SK-N-DZ (cell line): Measurements from ENCODE around the gene ABLIM2. TPM values are rescaled to one million over a fixed set of nuclear protein-coding genes. Genes with fewer than 3 reads are reported as not detected.

Source experiments
- DNase-seq: peaks from one replicate; pipeline ENCODE4 v3.0.0-alpha.2; 2015; ENCODE audit warnings: low spot score
- polyA plus RNA-seq, 2 experiments: library from polyadenylated mRNA; depleted of rRNA; stranded (reverse); fragments of >200 nt; gene quantifications; 2 replicates each; pipeline ENCODE4 v1.2.3, GENCODE V29; 2014

The ABLIM2 gene
- polyA plus RNA-seq (2014; cell fraction: cytosol; rRNA removed): 0.16 and 0.37 TPM in 2 replicates
- 0.08 TPM in 1 of 2 replicates, not detected in the other for polyA plus RNA-seq (2014; cell fraction: nucleus; rRNA removed)

DNA sequence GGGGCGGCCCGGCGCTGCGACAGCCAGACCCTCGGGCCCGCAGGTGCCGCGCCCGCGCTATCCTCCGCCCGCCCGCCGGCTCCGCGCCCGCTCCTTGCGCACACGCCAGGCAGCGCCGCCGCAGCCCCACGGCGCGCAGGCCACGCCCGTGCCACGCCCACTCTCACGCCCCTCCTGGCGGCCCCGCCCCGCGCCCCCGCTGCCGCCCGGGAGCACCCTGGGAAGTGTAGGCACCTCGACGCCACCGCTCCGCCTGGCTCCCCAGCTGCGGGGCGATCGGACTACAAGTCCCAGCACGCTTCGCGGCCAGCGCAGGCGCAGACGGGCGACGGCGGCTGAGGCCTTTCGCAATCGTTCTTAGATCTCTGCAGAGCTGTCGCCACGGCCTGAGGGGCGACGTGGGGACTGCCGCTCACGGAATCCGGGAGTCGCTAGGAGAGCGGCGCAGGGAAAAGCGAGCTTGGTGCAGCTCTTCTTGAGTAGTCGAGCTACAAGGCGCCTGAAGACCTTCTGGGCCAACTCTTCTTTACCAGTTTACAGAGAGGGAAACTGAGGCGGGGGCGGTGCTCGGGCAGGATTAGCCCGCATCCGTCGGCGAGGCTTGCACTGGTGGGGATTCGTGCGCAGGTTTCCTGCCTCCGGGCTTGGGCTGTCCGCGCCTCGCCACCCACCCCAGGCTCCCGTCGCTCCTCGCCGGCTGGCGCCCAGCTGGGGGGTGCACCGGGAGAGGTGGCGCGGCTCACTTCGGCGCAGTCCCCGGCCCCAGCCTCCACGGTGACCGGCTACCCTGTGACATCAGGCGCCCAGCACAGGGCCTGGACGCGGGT lies at the start of gene ABLIM2:
ABLIM2 (minus strand) TSS at position 104 of the 827 bp plus-strand sequence. CDS start 124 bp downstream, outside the sequence.
- peak; percentile 95 for DNase-seq

DNA sequence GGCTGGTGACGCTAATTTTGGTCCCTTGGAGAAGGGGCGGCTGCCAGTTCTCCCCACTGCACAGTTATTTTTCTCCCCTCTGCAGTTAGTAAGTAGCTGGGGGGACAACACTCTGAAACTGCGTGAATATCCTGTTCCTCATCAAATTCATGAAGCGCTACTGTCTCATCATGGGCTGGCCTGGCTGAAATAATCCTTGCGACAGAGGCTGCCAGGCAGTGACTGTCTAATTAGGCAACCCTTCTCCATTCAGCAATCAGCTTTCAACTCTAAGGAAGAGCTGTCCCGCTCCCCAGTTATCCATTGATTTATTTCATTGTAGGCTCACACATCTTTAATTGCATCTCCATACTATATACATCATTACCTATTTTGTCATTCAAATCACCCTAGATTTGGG lies 48.7 kb upstream of the ABLIM2 start:
- DNase-seq: no peak

DNA sequence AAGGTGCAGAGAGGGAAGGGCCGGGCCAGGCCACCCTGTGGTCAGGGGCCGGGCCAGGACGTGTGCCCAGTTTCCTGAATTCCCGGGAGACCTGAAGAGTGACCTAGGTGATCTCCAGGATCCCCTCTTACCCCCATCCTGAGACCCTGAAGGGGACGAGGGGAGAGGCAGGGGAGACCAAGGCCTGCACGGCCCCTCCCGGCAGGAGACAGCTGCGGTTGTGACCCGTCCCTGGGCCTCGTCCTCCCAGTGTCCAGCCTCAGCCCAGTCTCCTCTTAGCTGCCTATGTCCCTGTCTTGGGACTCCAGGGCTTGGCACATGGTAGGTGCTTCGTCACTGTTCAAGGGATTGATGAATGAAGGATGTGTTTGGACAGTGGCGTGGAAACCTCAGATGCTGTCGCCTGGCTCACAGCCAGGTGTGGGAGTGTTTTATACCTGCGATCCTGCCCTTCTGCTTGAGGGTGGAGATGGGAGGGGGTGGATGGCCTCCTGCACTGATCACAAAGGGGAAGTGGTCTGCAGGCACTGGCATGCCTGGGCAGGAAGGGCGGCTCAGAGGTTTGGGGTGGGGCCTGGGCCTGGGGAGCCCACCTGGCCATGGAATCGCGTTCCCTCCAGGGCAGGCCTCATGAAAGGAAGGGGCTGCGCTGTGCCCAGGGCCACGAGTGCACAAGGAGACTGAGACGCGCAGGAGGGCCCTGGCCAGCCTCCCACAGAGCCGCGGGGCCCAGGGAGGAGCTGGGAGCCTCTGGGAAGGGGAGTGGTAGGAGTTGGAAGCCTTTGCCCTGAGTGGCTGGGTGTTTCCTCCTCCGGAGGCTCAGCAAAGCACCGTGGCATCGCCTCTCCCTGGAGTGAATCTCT lies 47.4 kb upstream of the ABLIM2 start:
- DNase-seq: no peak

DNA sequence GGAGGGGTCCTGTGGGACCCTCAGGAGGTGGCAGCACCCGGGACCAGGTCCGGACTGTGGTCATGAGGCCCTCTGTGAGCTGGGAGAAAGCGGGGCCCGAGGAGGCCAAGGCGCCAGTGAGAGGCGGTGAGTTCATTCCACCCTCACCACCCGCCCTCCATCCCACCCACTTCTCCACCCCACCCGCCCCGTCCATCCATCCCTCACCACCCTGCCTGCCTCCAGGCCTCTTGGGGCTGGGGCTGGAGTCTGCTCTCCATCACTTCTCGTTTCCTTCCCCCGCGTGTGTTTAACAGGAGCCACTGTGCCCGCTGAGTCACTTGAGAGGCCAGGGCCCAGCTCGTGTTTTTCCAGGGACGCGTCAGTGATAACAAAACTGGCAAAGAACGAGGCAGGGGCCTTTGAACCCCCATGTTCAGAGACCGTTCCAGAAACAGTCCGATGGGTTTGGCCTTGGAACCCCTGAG lies 46.7 kb upstream of the ABLIM2 start:
- DNase-seq: no peak

DNA sequence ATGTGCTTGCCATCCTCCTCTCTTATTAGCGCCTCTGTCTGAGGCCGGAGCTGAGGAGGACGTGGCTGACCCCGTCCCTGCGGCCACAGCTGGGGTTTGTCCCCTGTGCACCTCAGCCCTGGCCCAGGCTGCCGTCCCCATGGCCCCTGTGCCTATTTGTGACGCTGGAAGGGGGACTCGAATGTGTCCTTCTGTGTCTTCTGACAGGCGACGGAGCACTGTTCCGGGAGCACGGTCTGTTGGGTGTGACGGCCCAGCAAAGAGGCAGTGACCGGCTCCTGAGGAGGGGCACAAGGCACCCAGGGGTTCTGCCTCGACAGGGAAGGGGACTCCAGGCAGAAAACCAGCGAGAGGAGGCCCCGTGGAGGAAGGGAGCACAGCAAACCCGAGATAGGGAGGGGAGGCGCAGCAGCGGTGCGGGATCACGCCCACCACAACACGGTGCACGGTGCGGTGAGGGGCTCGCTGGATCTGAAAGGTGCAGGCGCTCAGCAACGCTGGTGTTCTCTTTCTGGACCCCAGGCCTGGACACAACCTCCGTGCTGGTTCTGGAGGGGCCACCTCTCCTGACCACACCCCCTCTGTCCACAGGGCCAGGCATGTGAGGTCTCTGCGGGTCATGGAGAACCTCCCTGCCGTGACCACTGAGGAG lies 46.1 kb upstream of the ABLIM2 start:
- DNase-seq: no peak

DNA sequence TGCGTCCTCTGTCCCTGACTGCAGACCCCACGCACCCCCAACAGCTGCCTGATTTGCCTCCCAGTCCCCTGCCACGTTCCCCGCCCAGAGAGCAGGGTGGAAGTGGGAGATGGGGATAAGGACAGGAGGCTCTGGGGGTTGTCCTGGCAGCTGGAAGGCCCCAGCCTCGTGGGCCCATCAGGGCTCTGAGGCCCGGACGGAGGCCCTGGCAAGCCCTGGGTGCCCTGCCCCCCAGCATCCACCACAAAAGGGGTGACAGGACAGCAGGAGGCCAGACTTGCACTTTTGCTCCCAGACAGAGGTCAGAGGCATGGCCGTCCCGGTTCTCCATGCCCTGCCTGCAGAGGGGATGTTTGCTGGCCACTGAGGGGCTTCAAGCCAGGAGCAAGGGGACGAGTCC lies 45.2 kb upstream of the ABLIM2 start:
- DNase-seq: no peak

DNA sequence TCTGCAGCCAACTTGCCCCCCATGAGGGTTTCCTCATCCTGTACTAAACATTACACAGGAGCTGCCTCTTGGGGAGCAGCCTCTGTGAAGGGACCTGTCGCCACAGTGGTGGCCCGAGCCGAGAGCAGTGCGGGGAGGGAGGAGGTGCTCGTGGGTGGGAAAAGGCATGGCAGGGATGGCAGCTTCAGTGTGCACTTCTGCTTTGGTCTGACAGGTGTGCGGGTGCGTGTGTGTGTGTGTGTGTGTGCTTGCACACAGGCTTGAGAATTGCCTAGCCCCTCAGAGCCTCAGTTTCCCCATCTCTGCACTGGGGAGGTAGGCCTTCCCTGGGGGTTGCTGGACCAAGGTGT lies 44.4 kb upstream of the ABLIM2 start:
- no peak for DNase-seq

DNA sequence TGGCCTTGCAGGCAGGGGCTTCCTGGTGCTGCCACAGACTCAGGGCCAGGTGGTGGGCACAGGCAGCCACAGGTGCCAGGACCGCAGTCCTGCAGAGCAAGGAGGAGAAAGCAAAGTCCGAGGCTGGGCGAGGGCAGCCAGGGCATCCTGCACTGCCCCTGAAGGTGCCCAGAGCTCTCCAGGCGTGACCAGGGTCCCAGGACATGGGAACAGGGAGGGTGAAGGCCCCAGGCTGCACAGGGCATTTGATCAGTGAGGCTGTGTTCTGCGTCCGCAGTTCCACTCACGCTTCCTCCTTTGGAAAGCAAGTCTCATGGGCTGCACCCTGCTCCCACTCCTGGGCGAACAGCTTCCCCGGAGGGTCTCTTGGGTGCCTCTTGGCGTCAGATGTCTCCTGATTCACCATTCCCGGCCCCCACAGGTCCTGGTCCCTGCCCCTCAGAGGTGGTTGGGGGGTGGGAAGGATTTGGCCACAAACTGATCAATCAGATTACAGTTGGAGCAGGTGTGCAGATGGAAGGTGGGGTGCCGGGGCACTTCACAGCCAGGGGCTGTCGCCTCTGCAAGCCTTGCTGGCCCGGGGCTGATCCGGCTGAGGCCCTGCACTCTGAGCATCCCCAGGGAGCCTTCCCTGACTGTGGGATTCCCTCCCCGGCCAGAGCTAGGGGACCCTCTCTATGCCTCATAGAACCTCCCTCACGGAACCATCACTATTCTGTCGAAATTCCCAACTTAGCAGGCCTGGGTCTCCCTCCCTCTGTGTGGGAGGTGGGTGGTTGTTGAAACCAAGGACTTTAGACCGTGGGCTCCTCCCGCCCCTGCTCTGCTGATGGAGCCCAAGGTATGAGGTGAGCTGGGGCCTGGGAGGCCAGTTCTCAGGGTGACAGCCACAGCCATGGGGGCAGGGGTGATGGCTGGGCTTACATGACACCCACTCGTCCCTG lies 43.8 kb upstream of the ABLIM2 start:
- no peak for DNase-seq

DNA sequence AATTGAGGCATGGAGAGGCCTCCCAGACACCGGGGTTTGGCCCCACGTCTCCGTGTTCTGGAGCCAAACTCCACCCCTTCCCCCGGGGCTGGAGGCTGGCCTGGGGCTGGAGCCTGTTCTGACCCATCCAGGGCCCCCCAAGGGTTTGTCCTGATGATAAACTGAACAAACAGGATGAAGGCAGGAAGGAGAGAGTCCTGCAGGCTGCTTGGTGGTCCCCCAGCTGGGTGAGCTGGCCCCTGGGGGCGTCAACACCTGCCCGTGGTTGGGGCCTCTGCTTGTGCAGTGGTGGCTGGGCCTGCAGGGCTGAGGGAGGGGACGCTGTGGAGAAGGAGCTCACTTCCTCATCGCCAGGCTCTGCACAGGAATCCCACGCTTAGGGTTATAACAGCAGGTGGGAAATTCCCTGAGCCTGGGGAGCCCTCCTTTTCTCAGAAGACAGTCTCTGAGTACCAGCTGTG lies 42.7 kb upstream of the ABLIM2 start:
- DNase-seq: no peak

DNA sequence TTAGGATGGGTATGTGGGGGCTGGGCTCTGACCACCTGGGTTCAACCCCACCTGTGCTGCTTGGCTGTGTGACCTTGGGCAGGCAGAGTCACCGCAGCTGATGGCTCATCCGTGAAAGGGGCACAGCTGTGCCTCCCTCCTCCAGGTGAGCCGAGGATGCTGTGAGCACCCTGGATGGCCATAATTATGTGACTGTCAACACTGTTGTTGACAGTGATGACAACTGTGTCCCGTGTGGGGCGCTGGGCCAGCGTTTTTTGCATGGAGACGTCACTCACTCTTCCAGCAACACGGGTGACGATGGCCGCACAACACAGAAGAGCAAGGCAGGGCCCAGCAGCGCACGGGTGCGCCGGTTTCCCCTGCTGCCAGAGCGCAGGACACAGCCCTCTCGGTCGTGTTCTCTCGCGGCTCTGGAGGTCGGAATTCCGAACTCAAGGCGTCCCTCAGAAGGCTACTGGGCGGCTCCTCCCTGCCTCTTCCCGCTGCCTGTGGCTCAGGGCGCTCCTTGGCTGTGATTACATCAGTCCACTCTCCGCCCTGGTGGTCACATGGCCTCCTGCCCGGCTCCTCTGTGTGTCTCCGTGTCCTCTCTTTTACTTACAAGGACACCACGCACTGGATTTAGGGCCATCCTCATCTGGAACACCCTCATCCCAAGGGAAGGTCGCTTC lies 41.8 kb upstream of the ABLIM2 start:
- DNase-seq: no peak

DNA sequence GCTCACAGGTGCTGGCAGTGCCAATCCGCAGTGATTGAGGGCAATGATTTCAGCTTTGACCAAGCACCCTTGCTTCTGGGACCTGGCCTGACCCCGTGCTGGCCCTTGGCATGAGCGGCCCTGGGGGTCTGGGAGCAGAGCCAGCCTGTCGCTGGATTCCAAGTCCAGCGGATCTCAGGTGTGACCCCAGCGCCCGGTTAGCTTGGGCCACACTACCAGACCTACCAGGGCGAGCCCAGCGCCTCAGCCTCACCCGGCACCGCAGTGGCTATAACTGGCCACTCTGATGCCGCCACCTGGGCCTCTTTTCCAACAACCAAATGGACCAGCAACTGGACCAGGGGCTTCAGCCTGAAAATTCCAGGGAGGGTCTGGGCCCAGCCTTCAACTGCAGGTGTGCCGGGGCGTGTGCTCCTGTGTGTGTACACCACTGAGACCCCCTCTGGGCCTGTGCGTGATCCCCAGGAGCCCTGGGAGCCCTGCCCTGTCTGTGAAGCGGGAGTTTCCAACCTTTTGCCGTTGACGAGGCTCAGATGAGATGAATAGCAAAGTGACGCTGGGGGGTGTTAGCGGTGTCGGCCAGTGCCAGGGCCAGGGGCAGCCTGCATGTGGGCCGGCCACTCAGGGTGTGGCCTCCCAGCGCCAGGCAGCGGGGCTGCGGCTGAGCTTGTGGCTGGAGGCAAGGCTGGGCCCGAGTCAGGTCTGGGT lies 41.1 kb upstream of the ABLIM2 start:
- DNase-seq: no peak

DNA sequence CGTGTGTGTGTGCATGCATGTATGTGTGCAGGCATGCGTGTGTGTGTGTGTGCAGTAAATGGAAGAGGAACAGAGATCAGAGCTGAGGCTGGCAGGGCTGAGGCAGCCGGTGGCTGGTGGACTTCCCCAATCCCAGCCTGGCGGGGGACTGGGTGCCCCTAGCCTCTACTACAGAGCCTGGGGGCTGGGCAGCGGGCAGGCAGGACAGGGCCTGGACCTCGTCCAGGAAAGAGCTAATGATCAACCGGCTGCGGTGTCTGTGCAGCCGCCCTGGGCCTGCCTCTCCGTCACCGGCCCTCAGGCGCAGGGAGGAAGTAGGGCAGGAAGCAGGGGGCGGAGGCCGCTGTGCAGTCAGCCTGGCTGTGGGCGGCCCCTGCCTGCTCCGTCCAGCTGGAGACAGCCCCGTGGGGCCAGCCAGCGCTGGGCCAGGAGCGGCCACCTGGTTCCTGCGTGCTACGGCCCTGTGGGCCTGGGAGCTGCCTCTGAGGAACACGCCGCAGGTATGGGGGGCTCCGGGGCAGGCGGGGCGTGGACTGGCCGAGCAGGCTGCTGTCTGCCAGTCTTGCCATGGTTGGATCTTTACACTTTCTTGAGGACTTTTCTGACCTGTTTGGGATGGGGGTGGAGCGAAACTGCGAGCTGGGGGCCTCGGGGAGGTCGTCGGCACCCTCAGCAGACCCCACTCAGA lies 40.4 kb upstream of the ABLIM2 start, which contains the start of gene SH3TC1:
SH3TC1 (plus strand) TSS at position 385 of the 688 bp plus-strand sequence. CDS start 5,905 bp downstream, outside the sequence.
- DNase-seq: peak; percentile 51

DNA sequence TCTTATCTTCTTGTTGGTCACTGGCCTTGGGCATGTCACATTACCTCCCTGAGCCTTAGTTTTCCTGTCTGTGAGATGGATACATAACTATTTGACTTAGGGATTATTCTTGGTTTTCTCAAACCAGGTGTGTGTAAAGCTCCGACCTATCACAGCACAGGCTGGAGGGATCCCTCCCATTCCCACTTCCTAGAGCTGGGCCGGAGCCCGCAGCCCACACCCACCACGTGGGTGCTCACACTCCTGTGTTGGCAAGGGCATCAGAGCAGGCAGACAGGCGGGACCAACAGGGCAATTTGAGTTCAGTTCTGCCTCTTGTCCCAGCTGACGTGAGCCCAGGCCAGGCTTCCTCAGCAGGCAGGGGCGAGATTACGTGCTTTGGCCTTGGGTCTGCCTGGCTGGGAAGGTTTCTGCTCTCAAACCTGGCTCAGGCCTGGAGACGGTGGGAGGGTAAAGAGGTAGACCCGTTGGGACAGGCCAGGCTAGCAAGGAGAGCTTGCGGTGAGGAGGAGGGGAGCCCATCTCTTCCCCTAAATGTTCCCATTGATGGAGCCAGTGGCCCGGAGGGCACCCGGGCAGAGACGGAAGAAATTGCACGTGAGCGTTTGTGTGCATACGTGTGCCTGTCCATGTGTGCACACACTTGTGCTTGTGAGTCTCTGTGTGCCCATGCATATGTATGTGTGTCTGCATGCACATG lies 39.7 kb upstream of the ABLIM2 start:
- DNase-seq: no peak

DNA sequence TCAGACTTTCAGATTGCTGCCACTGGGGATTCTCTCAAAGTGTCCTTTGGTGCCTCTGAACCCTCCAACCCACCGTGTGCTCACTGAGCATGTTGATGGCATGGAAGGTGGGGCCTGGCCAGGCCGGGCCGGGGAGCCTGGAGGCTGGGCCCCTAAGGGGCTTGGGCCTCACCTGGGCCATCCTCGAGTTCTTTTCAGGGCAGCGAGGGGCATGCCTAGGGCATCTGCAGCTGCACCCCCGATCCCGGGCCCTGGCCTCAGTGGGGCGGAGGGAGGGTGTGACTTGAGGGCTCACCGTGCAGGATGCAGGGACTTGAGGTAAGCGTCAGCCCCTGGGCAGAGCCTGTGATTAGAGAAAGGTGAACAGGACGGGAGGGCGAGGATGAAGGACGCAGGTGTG lies 38.9 kb upstream of the ABLIM2 start:
- DNase-seq: no peak

DNA sequence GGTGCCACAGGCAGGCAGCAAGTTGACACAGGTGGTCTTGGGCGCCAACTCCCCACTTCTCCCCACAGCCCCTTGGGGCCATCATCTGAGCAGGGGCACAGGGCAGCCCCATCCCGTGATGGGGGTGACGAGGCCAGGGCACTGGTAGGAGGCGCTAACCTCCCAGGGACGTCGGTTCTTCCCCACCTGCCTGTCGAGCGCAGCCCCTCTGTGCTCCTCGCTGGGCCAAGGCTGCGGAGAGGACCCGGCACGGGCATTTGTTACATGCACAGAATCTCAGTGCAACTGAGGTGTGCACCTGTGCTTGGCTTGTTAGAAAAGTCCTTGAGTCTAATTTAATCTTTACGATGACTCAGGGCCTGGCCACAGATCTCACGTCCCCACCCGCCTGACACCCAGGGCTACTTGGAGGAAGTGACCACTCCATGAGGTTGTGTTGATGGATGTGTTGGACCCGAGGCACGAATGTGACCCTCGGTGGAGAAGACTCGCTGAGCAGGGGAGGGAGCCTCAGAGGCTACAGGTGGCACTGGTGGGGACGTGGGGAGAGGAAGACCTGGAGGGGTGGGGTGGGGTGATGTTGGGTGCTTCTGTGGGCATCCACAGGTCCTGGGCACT lies 37.3 kb upstream of the ABLIM2 start:
- DNase-seq: no peak

DNA sequence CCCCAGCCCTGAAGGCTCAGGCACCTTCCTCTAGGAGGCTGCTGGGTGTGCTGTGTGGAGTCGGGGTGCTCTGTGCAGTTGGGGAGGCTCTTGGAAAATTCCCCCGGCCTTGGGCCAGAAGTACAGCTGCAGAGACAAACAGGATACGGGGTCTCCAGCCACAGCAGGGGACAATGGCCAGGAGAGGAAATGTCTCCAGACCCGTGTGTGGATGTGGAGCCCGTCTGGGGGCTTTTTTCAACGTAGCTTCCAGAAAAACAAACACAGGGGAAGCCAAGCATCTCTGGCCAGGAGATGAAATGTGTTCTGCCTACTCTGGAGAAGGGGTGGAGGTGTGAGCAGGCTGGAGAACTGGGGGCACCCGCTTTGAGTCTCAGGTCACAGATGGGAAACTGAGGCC lies 36.8 kb upstream of the ABLIM2 start:
- no peak for DNase-seq
